ENCODE measurements around the gene TMED10.

TMED10 gene

DNA sequence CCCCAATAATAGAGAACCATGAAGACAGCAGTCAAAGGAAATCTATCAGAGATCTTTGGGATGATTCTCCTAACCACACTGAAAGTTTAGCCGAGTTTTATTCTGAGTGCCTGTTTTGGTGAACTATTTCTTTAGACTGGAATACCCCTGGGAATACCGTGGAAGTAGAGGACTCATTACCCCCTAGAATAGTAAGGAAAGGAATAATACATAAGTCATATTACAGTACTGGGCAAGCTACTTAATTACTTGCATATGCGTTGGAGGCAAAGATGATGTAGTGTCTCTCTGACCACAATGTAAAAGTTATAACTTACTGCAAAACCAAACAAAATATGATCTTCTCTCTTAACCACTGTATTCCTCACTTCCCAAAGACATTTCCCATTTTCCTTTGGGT, 81.5 kb downstream of the TMED10 start:
- no peak for DNase-seq (ENCODE audit: insufficient read length, low spot score)
- peak; percentile 42 for FAIRE-seq

DNA sequence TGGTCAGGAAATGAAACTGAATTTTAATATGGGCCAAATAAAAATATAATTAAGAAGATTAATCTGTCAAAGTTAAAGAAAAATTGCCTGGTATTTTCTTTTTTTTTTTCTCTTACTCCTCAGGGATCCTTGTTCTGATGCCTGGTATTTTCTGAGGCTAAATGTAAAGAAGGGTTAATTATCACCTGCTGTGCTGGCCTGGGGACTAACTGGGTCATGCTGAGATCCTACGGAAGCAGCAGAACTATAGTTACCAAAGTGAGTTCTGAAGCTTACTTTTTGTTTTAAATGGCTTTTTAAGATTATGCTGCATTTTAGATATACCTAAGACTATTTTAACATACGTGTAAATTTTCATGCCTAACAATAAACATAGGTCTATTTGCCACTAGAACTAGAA, 83.7 kb downstream of the TMED10 start:
- no peak for DNase-seq (ENCODE audit: insufficient read length, low spot score)
- FAIRE-seq: peak; percentile 76

DNA sequence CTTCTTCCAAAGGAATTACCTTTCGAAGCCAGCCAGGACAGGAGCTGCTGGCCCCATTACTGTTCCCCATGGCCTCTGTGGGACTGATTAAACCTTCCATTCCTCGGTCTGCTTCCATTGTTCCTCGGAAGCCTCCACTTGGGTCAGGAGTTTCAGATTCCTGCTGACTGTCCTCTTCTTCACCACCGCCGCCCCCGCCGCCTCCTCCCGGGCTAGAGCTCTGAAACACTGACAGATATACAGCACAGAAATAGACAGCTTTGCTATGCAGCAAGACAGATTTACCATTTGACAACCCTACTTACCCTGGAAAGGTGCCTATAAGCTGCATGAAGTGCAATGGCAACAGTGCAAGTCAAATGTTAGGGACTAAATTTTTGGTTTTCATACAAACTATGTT, 85.2 kb downstream of the TMED10 start:
- FAIRE-seq: no peak
- no peak for DNase-seq (ENCODE audit: insufficient read length, low spot score)

DNA sequence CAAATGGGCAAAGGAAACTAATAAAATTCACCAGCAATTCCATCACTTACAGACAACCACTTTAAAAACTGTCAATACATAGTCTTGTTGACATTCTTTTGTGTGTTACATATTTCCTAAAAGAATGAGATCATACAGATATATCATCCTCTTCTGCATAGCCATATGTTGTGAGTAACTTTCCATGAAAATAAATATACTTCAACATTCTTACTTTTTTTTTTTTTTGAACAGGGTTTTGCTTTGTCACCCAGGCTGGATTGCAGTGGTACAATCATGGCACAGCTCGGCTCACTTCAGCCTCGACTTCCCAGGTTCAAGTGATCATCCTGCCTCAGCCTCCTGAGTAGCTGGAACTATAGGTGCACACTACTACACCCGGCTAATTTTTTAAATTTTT, 86.1 kb downstream of the TMED10 start:
- no peak for DNase-seq (ENCODE audit: insufficient read length, low spot score)
- peak; percentile 26 for FAIRE-seq

DNA sequence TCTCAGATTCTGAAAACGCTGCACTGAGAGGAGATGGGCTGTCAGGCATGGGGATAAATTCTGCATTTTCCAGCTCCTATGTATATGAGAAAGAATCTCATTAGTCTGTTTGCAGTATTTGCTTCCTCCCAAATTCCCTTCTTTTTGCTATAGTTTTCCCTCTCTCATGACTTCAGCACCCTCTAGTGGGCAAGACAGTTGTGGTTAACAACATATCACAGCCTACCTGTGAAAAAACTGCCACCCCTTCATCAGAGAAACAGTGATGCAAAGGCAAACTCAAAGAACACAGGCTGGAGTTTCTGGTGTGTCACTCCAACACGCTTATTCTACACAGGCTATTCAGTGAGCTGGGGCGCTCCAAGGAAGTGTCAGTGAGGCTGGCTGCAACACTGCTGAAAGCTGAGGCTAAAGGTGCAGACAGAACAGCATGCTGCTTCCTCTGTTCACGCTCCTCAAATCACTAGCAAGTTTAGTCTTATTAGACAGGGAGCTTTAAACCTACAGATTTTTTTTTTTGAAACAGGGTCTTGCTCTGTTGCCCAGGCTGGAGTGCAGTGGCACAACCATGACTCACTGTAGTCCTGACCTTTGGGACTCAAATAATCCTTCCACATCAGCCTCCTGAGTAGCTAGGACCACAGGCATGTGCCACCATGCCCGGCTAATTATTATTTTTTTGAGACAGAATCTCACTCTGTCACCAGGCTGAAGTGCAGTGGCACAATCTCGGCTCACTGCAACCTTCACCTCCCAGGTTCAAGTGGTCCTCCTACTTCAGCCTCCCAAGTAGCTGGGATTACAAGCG, 87.6 kb downstream of the TMED10 start:
- peak; percentile 97 for FAIRE-seq
- DNase-seq (ENCODE audit: insufficient read length, low spot score): peak; percentile 87

DNA sequence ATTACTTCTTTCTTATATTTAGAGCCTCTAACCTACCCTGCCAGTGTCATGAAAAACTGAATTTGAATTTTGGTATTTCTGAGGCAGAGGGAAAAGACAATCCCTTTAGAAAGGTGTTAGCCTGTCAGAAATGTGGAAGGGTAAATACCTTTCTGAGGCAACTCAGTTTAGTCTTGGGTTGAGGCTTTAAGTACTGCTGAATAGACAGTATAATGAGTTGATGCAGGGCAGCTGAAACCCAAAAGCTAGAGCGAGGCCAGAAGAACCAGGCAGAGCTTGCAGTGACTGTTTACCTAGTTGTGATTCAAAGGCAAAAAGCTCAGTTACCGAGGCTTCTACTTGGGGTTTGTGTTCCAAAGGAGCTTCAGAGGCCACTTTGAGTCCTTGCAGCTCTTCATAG, 88.3 kb downstream of the TMED10 start:
- no peak for DNase-seq (ENCODE audit: insufficient read length, low spot score)
- FAIRE-seq: no peak

DNA sequence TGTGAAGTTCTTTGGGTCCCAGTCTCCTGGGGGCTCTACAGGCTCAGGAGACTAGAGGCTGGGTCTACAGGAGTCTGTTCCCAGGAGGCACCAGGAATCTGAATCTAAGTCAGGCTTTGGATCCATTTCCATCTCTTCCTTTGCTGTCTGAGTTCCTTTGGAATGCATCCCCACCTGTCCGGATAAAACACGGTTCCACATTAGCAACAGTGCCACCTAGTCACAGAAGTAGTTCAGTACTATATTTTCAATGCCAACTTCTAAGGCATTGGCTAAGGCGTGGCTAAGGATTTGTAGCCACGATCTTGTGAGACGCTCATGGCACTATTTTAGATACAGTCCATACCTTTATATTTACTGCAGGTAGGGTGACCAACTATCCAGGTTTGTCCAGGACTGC, 91.9 kb downstream of the TMED10 start:
- DNase-seq (ENCODE audit: insufficient read length, low spot score) (peak; percentile 66), FAIRE-seq (peak; percentile 93)

DNA sequence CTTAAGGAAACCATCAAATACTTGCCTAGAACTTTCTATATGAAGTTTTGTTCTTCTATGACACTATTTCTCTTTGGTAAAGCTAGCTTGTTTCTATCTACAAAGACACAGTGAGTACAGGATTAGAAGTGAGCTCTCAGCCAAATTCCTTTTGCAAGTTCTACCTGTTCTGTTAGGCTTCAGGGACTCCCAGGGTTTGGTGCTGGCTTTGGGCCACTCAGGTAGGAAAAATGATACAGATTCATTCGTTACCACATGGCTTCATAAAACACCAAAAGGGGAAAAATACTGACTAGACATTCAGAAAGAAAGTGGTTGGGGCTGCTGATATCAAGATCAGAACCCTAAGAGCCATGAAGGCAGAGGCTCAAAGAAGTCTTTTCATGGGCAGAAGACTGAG, 93.1 kb downstream of the TMED10 start:
- DNase-seq (ENCODE audit: insufficient read length, low spot score) (no peak), FAIRE-seq (no peak)

DNA sequence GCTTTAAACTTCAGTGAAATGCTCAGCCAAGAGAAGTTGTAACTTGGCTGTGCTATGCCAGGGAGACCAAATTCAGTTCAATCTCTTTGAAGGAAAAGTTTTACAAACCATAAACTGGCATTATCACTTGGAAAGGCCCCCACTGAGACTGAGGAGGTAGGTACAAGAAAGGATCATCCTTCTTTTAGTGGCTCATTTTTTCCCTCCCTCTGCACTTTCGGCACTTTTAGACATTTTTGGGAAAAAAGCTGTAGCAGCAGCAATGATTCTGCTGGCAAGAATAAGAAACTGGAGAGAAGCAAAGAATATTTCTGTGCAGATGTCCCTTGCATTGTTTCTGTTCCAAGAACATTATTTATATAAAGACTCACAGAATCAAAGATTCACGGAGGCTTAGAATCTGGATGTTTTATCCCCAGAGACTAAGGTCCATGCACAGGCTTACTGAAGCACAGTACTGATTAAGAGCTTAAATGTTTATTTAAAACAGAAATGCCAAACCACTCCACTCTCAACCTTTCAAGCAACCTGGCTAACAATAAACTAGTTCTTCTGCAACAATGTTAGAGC, 94.7 kb downstream of the TMED10 start:
- DNase-seq (ENCODE audit: insufficient read length, low spot score) (no peak), FAIRE-seq (no peak)

Measured in HTR-8/SVneo (cell line).